Stomach (tissue), 4 donors: ENCODE measurements around the gene CD72.

Experiments
- CTCF ChIP-seq, 7 experiments: fragments of 450-650 bp in 4 of 7; fragments of 200-600 bp in 3 of 7; sonication (generic) in 3 of 7; IDR thresholded peaks; one replicate each; pipeline ENCODE4 v1.5.1; 2016 to 2019; ENCODE audit warnings: antibody characterized with exemption in 7 of 7, control low read depth in 2 of 7, mild to moderate bottlenecking in 1 of 7
- POLR2AphosphoS5 ChIP-seq, 3 donors: sonication (generic); formaldehyde crosslinking; IDR thresholded peaks; one replicate each; pipeline ENCODE4 v1.6.1; 2016; ENCODE audit warnings: antibody characterized with exemption in 3 of 3

- TF ChIP-seq CTCF (IDR thresholded peaks at IDR 0.05): no peak
- no peak for TF ChIP-seq POLR2AphosphoS5 (IDR thresholded peaks at IDR 0.05)
These were observed 11.5 kb downstream of the CD72 start for GRCh38 chr9:35606726-35607125.
